GM12875 (cell line): ENCODE measurements around the gene SREBF1.
A peak's percentile ranks its signal among the peaks of the same experiment; 100 is the strongest.

Experiments
- H3K4me3 ChIP-seq: one replicate; pipeline ENCODE4 v1.5.1; 2011; ENCODE audit warnings: low read depth, low read length, control low read depth
- TF ChIP-seq, protein P1 (sequence below): IDR thresholded peaks from 2 replicates; pipeline ENCODE4 v1.5.1; 2011; ENCODE audit warnings: low read depth, mild to moderate bottlenecking, control low read depth, inconsistent platforms, low read length, moderate library complexity, borderline replicate concordance; ENCODE audit not compliant: insufficient read depth

SREBF1 gene

DNA sequence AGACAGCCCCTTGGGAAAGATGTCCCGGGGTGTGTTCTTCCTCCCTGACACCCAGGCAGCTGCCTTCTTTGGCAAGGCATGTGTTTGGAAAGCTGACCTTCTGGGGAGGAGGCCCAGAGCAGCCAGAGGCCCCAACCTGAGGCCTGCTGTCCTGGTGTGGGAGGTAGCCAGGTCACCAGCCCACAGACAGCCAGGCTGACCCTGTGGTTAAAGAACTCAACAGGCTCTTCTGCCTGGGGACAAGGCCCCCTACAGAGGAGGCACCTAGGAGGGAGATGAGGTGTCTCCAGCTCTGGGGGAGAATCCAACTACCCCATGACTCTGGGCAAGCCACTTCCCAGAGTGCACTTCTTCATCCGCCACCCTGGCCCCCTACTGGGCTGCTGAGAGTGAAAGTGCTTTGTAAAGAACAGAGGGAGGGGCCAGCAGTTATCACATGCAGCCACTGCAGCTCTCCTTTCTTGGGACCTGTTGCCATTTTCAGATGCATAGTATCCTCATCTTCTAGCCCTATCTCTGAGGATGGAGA is 13.1 kb upstream of the SREBF1 start:
- TF ChIP-seq, protein P1, sequence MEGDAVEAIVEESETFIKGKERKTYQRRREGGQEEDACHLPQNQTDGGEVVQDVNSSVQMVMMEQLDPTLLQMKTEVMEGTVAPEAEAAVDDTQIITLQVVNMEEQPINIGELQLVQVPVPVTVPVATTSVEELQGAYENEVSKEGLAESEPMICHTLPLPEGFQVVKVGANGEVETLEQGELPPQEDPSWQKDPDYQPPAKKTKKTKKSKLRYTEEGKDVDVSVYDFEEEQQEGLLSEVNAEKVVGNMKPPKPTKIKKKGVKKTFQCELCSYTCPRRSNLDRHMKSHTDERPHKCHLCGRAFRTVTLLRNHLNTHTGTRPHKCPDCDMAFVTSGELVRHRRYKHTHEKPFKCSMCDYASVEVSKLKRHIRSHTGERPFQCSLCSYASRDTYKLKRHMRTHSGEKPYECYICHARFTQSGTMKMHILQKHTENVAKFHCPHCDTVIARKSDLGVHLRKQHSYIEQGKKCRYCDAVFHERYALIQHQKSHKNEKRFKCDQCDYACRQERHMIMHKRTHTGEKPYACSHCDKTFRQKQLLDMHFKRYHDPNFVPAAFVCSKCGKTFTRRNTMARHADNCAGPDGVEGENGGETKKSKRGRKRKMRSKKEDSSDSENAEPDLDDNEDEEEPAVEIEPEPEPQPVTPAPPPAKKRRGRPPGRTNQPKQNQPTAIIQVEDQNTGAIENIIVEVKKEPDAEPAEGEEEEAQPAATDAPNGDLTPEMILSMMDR, result peak; percentile 42; the same call in 1 of the 2 replicates
- no peak overlapping the region for H3K4me3 ChIP-seq

DNA sequence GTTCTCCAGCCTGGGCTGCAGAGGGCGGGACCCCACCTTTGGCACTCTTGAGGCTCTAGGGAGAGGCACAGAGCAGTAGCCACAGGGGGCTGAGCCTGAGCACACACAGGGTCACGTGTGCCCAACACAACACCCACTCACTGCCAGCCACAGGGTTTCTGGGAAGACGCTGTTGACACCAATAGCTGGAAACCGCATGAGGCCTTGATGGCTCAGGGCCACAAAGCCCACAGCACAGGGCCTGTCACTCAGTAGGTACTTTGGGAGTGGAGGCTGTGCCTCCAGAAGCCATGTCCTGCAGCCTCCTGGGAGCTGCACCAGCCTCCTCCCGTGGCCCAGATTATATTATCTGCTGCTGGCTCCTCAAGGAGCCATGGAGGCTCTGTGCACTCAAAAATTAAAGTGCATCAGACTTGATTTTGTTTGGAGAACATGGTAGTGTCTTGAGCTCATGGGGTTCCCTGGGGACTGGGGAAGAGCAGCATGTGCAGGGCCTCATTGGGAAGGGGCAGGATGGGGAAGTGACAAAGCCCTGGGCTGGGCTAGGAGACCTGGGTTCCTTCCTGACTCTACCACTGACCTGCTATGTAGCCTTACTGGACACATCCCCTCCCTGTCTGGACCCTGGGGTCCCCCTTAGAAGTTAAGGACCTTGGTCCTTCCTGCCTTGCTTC is 12.5 kb upstream of the SREBF1 start:
- TF ChIP-seq, protein P1, result no peak
- H3K4me3 ChIP-seq, result no peak overlapping the region

DNA sequence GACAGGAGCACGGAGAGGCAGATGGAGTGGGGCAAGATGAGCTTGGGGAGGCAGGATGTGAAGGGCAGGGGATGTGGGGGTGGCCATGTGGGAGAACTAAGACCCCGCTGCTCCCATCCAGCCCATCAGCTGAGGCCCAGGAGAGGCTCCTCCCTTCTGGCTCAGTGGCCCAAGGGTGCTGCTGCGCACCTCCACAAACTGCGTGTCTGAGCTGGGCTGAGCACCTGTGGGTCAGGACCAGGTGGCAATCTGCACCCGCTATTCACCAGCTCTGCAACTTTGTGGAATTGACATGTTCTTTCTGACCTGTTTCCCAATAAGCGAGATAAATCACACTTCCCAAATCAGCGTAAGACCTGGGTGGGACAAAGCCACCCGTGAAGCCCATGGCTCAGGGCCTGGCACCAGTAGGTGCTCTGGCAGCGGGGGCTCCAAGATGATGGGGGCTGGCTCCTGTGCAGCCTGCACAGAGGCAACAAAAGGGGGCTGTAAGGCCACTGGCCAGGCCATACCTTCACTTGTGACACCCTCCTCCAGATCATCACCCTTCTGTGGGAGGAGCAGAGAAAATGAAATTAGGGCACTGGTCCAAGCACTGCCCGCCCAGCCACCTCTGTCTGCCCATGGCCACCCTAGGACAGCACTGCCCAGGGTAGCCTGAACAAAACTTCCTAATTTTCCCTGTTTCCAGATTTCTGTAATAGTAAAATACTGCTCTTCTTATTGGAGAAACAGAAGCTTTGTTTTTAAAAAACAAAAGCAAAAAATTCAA is 11.7 kb upstream of the SREBF1 start:
- H3K4me3 ChIP-seq, result no peak overlapping the region

DNA sequence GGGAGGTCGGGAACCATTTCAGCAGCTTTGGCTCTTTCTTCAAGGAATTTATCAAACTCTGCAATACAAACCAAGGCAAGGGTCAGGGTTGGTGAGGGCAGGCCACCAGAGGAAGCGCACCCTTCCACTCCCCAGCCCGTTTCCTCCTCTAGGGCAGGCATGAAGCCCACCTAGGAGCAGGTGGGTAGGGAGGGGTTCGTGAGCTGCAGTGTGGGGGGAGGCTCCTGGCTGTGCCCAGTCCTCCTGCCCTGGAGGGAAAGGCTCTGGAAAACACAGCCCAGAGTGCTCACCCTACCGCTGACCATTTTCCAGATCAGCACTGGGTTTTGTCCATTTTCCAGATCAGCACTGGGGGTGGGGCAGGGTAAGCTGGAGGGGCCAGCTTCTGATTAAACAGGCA is 10.9 kb upstream of the SREBF1 start:
- no peak overlapping the region for H3K4me3 ChIP-seq
- TF ChIP-seq, protein P1, result no peak

More for the DNA sequence above, 11.7 kb upstream of the SREBF1 start:
- TF ChIP-seq, protein P1, result no peak

DNA sequence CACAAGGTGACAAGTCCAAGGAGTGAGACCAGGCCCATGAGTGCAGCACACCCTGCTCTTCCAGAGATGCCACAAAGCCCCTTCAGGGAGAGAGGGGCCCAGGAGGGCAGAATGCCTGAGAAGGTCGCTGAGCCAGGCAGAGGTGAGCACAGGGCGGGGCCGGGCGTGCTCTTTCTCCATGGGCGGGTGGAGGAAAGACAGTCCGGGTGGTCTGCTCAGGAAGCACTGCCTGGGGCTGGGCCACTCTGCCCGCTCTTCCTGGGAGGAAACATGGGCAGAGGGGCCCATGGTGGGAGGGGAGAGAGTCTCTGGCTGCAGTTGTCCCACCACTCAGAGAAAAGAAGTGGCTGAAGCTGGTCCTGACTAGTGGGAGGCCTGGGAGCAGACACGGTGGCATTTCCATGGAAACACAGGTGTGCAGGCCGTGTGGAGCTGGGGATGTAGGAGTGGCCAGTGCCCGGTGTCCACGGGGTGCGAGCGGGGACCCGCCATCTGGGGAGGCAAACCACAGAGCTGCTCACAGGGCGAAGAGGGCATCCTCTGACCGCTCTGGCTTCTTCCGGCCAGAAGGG is 10.4 kb upstream of the SREBF1 start:
- H3K4me3 ChIP-seq, result no peak overlapping the region
- TF ChIP-seq, protein P1, result no peak

DNA sequence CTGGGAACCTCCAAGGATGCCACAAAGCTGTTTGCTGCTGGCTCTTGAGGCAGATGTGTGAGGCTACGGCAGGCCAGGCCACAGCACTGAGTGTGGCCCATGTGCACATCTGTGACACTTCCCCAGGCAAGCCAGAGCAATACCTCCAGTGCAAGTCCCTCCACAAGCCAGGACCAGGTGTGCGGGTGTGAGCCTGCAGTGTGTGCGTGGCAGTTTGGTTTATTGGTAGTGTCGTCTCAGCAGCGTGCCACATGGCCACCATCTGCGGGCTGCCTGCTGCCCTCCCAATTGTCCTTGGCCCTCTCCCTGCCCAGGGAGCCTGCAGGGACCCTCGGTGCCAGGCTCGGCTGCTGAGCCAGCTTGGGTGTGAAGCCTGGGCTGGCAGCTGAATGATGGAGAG is 9.9 kb upstream of the SREBF1 start:
- H3K4me3 ChIP-seq, result no peak overlapping the region
- TF ChIP-seq, protein P1, result no peak
